Measurements from ENCODE around the gene ATP6V1E1.

The ATP6V1E1 gene

GRCh38 chr22:17581056-17581455 is 47.5 kb downstream of the ATP6V1E1 start:
- H3K4me3 ChIP-seq (ENCODE audit: low read length), result no peak overlapping the region
- no peak for TF ChIP-seq CTCF (IDR thresholded peaks at IDR 0.05; ENCODE audit: low read depth, low read length)
- TF ChIP-seq EZH2phosphoT487 (IDR thresholded peaks at IDR 0.05; ENCODE audit: low read depth), result no peak
- no peaks in the 10 kb centered on the region for H4K20me1 ChIP-seq (ENCODE audit: insufficient read depth, low read length)
- H3K4me1 ChIP-seq (ENCODE audit: low read length), result no peaks in the 10 kb centered on the region
- H2AFZ ChIP-seq (ENCODE audit: low read depth, low read length), result no peak overlapping the region
- H3K9ac ChIP-seq (ENCODE audit: low read length), result no peak overlapping the region
- no peak overlapping the region for H3K27ac ChIP-seq (ENCODE audit: low read length)
- H3K36me3 ChIP-seq (replicated peaks; ENCODE audit: low read depth, low read length), result no peaks in the 10 kb centered on the region
- H3K9me3 ChIP-seq (ENCODE audit: insufficient read depth, low read length), result no peaks in the 10 kb centered on the region
- H3K4me2 ChIP-seq (ENCODE audit: low read length), result no peak overlapping the region
- H3K79me2 ChIP-seq (ENCODE audit: low read length), result no peaks in the 10 kb centered on the region
- no peaks in the 10 kb centered on the region for H3K27me3 ChIP-seq (ENCODE audit: low read depth, low read length)

GRCh38 chr22:17580441-17581031 is 48.0 kb downstream of the ATP6V1E1 start:
- H3K27me3 ChIP-seq (ENCODE audit: low read depth, low read length), result no peaks in the 10 kb centered on the region
- TF ChIP-seq EZH2phosphoT487 (IDR thresholded peaks at IDR 0.05; ENCODE audit: low read depth) (no peak), CTCF (IDR thresholded peaks at IDR 0.05; ENCODE audit: low read depth, low read length) (no peak)
- no peaks in the 10 kb centered on the region for H3K9me3 ChIP-seq (ENCODE audit: insufficient read depth, low read length)
- no peaks in the 10 kb centered on the region for H3K79me2 ChIP-seq (ENCODE audit: low read length)
- H3K4me3 ChIP-seq (ENCODE audit: low read length), result no peak overlapping the region
- no peaks in the 10 kb centered on the region for H3K36me3 ChIP-seq (replicated peaks; ENCODE audit: low read depth, low read length)
- H3K27ac ChIP-seq (ENCODE audit: low read length), result no peak overlapping the region
- no peak overlapping the region for H3K9ac ChIP-seq (ENCODE audit: low read length)
- H2AFZ ChIP-seq (ENCODE audit: low read depth, low read length), result no peak overlapping the region
- H3K4me2 ChIP-seq (ENCODE audit: low read length), result no peak overlapping the region
- H3K4me1 ChIP-seq (ENCODE audit: low read length), result no peaks in the 10 kb centered on the region
- H4K20me1 ChIP-seq (ENCODE audit: insufficient read depth, low read length), result no peaks in the 10 kb centered on the region

- Histone ChIP-seq H4K20me1 (ENCODE audit: insufficient read depth, low read length) (no peaks in the 10 kb centered on the region), H3K27me3 (ENCODE audit: low read depth, low read length) (no peaks in the 10 kb centered on the region), H3K4me1 (ENCODE audit: low read length) (no peaks in the 10 kb centered on the region), H3K9me3 (ENCODE audit: insufficient read depth, low read length) (no peaks in the 10 kb centered on the region), H2AFZ (ENCODE audit: low read depth, low read length) (no peak overlapping the region), H3K4me3 (ENCODE audit: low read length) (no peak overlapping the region), H3K9ac (ENCODE audit: low read length) (no peak overlapping the region), H3K79me2 (ENCODE audit: low read length) (no peaks in the 10 kb centered on the region), H3K4me2 (ENCODE audit: low read length) (no peak overlapping the region), H3K27ac (ENCODE audit: low read length) (no peak overlapping the region), H3K36me3 (replicated peaks; ENCODE audit: low read depth, low read length) (no peaks in the 10 kb centered on the region)
- no peak for TF ChIP-seq EZH2phosphoT487 (IDR thresholded peaks at IDR 0.05; ENCODE audit: low read depth)
- no peak for TF ChIP-seq CTCF (IDR thresholded peaks at IDR 0.05; ENCODE audit: low read depth, low read length)
Measured at GRCh38 chr22:17579535-17579981, 49.0 kb downstream of the ATP6V1E1 start.

- H3K9me3 ChIP-seq (ENCODE audit: insufficient read depth, low read length), result no peaks in the 10 kb centered on the region
- no peak for TF ChIP-seq EZH2phosphoT487 (IDR thresholded peaks at IDR 0.05; ENCODE audit: low read depth)
- TF ChIP-seq CTCF (IDR thresholded peaks at IDR 0.05; ENCODE audit: low read depth, low read length), result no peak
- H3K27me3 ChIP-seq (ENCODE audit: low read depth, low read length), result no peaks in the 10 kb centered on the region
Measured at GRCh38 chr22:17578136-17578754, 50.3 kb downstream of the ATP6V1E1 start.

More at GRCh38 chr22:17578136-17578754, 50.3 kb downstream of the ATP6V1E1 start:
- no peak overlapping the region for H3K27ac ChIP-seq (ENCODE audit: low read length)
- H2AFZ ChIP-seq (ENCODE audit: low read depth, low read length), result no peak overlapping the region
- H3K36me3 ChIP-seq (replicated peaks; ENCODE audit: low read depth, low read length), result no peaks in the 10 kb centered on the region
- H4K20me1 ChIP-seq (ENCODE audit: insufficient read depth, low read length), result no peaks in the 10 kb centered on the region
- no peaks in the 10 kb centered on the region for H3K4me1 ChIP-seq (ENCODE audit: low read length)
- no peak overlapping the region for H3K4me2 ChIP-seq (ENCODE audit: low read length)
- H3K4me3 ChIP-seq (ENCODE audit: low read length), result no peak overlapping the region
- H3K9ac ChIP-seq (ENCODE audit: low read length), result no peak overlapping the region
- no peaks in the 10 kb centered on the region for H3K79me2 ChIP-seq (ENCODE audit: low read length)
